Measurements from ENCODE around the gene TBC1D22A. TPM values are rescaled to one million over a fixed set of nuclear protein-coding genes. Genes with fewer than 3 reads are reported as not detected.

TBC1D22A gene
- total and polyA plus RNA-seq, 2 donors (not counting 3 experiments of a cell fraction or from before 2014, with no cell fraction given), result 26.1 to 32.4 TPM

GRCh38 chr22:46789992-46790391 lies 27.5 kb downstream of the TBC1D22A start:
- ChIA-PET CTCF (no interaction called here), POLR2A (no interaction called here)
- dilution Hi-C loops (cut with MboI; ENCODE audit: extremely low pct_ligation_motif_present, low sequenced_read_pairs), result no loop called here
- no peak overlapping the region for H2AFZ ChIP-seq (ENCODE audit: low read depth, low read length)
- BruUV-seq (replicated peaks), result no TSS peak
- H3K9ac ChIP-seq (replicated peaks; ENCODE audit: extremely low read depth, insufficient read depth, low read length), result no peak overlapping the region
- no peak overlapping the region for H3K4me3 ChIP-seq (replicated peaks in 1 of 3; ENCODE audit: insufficient read depth in 1 of 3, low read depth in 1 of 3, low read length in 3 of 3)
- H3K36me3 ChIP-seq (ENCODE audit: control insufficient read depth in 2 of 2, extremely low read depth in 1 of 2, insufficient read depth in 2 of 2, low read length in 2 of 2), result peaks cover 0 to 11% of the 10 kb centered on the region in 2 experiments
- peaks cover 25% of the 10 kb centered on the region for H3K4me1 ChIP-seq (ENCODE audit: control insufficient read depth, extremely low read depth, insufficient read depth, low read length)
- no peak overlapping the region for H3K4me2 ChIP-seq (ENCODE audit: insufficient read depth, low read length)
- H3K9me1 ChIP-seq (replicated peaks; ENCODE audit: control insufficient read depth, extremely low read depth, insufficient read depth, low read length), result no peaks in the 10 kb centered on the region
- H3K79me2 ChIP-seq (ENCODE audit: control insufficient read depth, insufficient read depth, low read length), result peaks cover 17% of the 10 kb centered on the region
- H3K27ac ChIP-seq (ENCODE audit: insufficient read depth, low read depth, low read length), result no peak overlapping the region
- no peaks in the 10 kb centered on the region for H4K20me1 ChIP-seq (replicated peaks; ENCODE audit: control insufficient read depth, extremely low read depth, insufficient read depth, low read length)
- no peaks in the 10 kb centered on the region for H3K27me3 ChIP-seq (ENCODE audit: control insufficient read depth in 2 of 2, insufficient read depth in 2 of 2, low read length in 2 of 2)
- no peaks in the 10 kb centered on the region for H3K9me3 ChIP-seq (replicated peaks; ENCODE audit: control insufficient read depth, insufficient read depth, low read length)
- DNase-seq (ENCODE audit: low read depth, low spot score) (no peak), FAIRE-seq (no peak)
- intact Hi-C loops (cut with micrococcal nuclease), result loop anchor here (10.0 kb wide), 1 partner anchor 1695 kb away; a partner anchor contains a TSS
- TF ChIP-seq FOS (IDR thresholded peaks at IDR 0.05; ENCODE audit: borderline replicate concordance, insufficient read depth, low read length) (no peak), POLR2AphosphoS5 (IDR thresholded peaks at IDR 0.05; ENCODE audit: insufficient read depth, low read depth, low read length) (no peak), GATA2 (IDR thresholded peaks at IDR 0.05; ENCODE audit: insufficient read depth, insufficient read length, low read depth, low read length) (no peak), EZH2 (IDR thresholded peaks at IDR 0.05; ENCODE audit: borderline replicate concordance, low read depth, low read length, severe bottlenecking) (no peak), JUN (IDR thresholded peaks at IDR 0.05; ENCODE audit: borderline replicate concordance, insufficient read depth, insufficient read length, low read depth) (no peak), CTCF (IDR thresholded peaks at IDR 0.05; ENCODE audit: extremely low read depth in 1 of 2, insufficient read depth in 1 of 2, low read depth in 1 of 2, low read length in 2 of 2) (no peak), MYC (IDR thresholded peaks at IDR 0.05; ENCODE audit: low read depth, low read length) (no peak), POLR2A (IDR thresholded peaks at IDR 0.05; ENCODE audit: low read depth, low read length) (no peak)
- TF ChIP-seq, protein P1, sequence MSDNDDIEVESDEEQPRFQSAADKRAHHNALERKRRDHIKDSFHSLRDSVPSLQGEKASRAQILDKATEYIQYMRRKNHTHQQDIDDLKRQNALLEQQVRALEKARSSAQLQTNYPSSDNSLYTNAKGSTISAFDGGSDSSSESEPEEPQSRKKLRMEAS (IDR thresholded peaks at IDR 0.05; ENCODE audit: insufficient read depth, insufficient read length), result no peak
